Right renal cortex interstitium (tissue), 3 donors: ENCODE measurements around the gene KRTAP10-1. TPM values are rescaled to one million over a fixed set of nuclear protein-coding genes. Genes with fewer than 3 reads are reported as not detected.
"Not testable (repeated sequence)": the region's sequence is repeated elsewhere in the genome, so short reads cannot be mapped to it uniquely, and the experiment has no call there.

ENCODE experiments used
- DNase-seq, 3 donors: peaks; one replicate each; pipeline ENCODE4 v3.0.0-alpha.2; 2013; ENCODE audit warnings: low read depth in 3 of 3, low spot score in 2 of 3
- polyA plus RNA-seq, 3 donors: library from polyadenylated mRNA; unstranded; fragments of 120-200 nt; gene quantifications; one replicate each; pipeline ENCODE4 v1.2.1, GENCODE V29; 2013; ENCODE audit not compliant: insufficient read length in 3 of 3

The KRTAP10-1 gene
- polyA plus RNA-seq, 3 donors = not detected

- not testable (repeated sequence) for DNase-seq
Observed at GRCh38 chr21:44550285-44550684, 10.3 kb upstream of the KRTAP10-1 start.

- no peak for DNase-seq
Observed at GRCh38 chr21:44549525-44550211, 9.7 kb upstream of the KRTAP10-1 start.

GRCh38 chr21:44548922-44549321, 8.9 kb upstream of the KRTAP10-1 start:
- no peak for DNase-seq

GRCh38 chr21:44548381-44548780, 8.4 kb upstream of the KRTAP10-1 start:
- no peak for DNase-seq

- DNase-seq = no peak
Observed at GRCh38 chr21:44547656-44548331, 7.8 kb upstream of the KRTAP10-1 start.

- DNase-seq = no peak
Observed at GRCh38 chr21:44544566-44544965, 4.6 kb upstream of the KRTAP10-1 start.

- no peak for DNase-seq
Observed at GRCh38 chr21:44542716-44543115, 2.7 kb upstream of the KRTAP10-1 start.

- no peak for DNase-seq
Observed at GRCh38 chr21:44540741-44541288, 820 bp upstream of the KRTAP10-1 start.

- no peak for DNase-seq
Observed at GRCh38 chr21:44539046-44539445, 949 bp downstream of the KRTAP10-1 start.

GRCh38 chr21:44537930-44538911, 1.8 kb downstream of the KRTAP10-1 start:
- DNase-seq = no peak

- DNase-seq = no peak
Observed at GRCh38 chr21:44535963-44536362, 4.0 kb downstream of the KRTAP10-1 start.

- no peak for DNase-seq
Observed at GRCh38 chr21:44534688-44535087, 5.3 kb downstream of the KRTAP10-1 start.

- no peak for DNase-seq
Observed at GRCh38 chr21:44533891-44534627, 5.9 kb downstream of the KRTAP10-1 start.

- DNase-seq = no peak
Observed at GRCh38 chr21:44533121-44533890, 6.7 kb downstream of the KRTAP10-1 start.

GRCh38 chr21:44532712-44533111, 7.3 kb downstream of the KRTAP10-1 start:
- no peak for DNase-seq

GRCh38 chr21:44531606-44532564, 8.1 kb downstream of the KRTAP10-1 start:
- no peak for DNase-seq

GRCh38 chr21:44530903-44531605, 8.9 kb downstream of the KRTAP10-1 start:
- DNase-seq = no peak
